NCI-H524 (cell line): ENCODE data around the gene KANK2.
"Not testable (repeated sequence)": the region's sequence is repeated elsewhere in the genome, so short reads cannot be mapped to it uniquely, and the experiment has no call there.

ENCODE experiments used
- DNase-seq, 2 experiments: peaks; one replicate each; lab custom pipeline; 2025; lab: John Stamatoyannopoulos, UW

Gene KANK2

DNA sequence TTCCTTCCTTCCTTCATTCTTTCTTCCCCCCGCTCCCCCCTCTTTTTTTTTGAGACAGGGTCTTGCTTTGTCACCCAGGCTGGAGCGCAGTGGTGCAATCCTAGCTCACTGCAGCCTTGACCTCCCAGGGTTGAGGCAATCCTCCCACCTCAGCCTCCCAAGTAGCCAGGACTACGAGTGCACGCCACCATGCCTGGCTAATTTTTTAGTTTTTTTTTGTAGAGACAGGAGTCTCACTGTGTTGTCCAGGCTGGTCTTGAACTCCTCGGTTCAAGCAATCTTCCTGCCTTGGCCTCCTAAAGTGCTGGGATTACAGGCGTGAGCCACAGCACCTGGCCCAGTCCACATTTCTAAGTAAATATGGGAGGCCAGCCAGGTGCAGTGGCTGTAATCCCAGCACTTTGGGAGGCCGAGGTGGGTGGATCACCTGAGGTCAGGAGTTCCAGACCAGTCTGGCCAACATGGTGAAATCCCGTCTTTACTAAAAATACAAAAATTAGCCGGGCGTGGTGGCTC, 57.3 kb downstream of the KANK2 start:
- not testable (repeated sequence) for DNase-seq

DNA sequence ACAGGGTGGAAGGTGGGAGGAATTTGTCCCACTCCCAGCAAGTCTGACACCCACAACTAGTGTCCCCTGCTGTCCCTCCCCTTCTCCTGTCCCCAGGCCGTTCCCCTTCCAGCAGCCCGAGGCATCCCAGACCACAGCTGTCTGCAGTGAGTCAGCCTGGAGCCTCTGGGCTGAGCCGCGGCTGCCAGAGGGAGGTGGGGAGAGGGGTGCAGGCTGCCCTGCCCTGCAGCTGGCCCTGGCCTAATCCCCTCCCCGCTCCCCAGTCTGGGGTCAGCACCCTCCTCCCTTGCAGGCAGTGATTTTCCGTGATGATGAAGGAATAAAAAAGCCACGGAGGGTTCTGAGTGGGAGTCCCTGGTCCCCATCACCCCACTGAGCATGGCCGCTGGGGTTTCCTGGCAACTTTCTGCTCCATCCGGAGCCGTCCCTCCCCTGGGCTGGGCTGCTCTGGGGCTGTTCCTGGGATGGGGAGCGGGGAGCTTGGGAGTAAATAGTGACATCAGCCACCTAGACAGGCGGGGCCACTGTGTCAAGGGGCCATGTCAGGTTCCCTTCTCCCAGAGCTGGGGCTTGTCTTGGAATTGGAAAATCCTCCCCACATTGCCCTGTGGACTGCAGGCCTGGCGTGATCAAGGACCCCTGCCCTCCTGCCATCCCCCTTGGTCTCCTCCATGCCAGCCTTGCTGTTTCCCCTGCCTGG, 58.6 kb downstream of the KANK2 start:
- DNase-seq, result peak; percentile 54 to 65

GRCh38 chr19:11137542-11138384, 59.6 kb downstream of the KANK2 start:
- DNase-seq, result peak; percentile 75 to 87

DNA sequence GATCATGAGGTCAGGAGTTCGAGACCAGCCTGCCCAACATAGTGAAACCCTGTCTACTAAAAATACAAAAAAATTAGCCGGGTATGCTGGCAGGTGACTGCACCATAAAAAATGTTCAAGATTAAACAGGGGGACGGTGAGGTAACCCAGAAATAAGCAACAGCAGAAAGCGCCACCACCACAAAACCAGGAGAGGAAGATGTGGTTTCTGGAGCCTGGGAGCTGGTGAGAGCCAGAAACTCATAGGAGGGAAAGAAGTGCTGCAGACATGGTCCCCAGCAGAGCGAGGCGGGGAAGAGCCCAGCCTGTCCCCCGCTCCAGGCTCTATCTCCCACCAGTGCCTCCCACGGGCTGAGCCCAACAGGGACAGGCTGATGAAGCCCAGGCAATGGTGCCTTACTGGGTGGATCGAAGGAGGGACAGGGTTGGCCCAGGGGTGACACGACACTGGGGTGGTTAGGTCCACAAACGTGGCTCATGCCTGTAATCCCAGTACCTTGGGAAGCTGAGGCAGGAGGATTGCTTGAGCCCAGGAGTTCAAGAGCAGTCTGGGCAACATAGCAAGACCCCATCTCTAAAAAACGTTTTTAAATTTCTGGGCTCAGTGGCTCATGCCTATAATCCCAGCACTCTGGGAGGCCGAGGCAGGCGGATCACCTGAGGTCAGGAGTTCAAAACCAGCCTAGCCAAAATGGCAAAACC, 60.8 kb downstream of the KANK2 start:
- no peak for DNase-seq

DNA sequence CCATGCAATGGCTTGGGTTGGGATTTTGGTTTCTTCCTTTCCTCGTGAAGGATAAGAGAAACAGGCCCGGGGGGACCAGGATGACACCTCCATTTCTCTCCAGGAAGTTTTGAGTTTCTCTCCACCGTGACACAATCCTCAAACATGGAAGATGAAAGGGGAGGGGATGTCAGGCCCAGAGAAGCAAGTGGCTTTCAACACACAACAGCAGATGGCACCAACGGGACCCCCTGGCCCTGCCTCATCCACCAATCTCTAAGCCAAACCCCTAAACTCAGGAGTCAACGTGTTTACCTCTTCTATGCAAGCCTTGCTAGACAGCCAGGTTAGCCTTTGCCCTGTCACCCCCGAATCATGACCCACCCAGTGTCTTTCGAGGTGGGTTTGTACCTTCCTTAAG, 65.9 kb downstream of the KANK2 start:
- DNase-seq, result peak in 1 of 2 experiments; percentile 19

DNA sequence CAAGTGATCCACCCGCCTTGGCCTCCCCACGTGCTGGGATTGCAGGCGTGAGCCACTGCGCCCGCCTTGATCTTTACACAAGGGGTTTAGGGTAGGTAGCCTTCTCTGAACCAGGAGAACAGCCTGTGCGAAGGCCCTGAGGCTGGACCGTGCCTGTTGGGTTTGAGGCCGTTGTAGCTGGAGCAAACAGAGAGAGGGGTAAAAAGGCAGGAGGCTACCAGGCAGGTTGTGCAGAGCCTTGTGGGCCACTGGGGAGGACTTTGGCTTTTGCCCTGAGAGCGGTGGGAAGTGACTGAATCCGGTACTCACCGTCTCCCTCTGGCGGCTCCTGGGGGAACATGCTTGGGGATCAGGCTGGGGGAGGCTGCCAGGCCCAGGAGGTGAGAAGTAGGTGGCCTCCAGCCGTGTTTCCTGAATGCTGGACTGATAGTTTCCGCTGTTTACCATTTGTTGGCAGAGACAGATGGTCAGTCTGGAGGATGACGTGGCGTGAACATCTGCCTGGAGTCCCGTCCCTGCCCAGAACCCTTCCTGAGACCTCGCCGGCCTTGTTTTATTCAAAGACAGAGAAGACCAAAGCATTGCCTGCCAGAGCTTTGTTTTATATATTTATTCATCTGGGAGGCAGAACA, 66.4 kb downstream of the KANK2 start:
- DNase-seq, result peak; percentile 82 to 84

DNA sequence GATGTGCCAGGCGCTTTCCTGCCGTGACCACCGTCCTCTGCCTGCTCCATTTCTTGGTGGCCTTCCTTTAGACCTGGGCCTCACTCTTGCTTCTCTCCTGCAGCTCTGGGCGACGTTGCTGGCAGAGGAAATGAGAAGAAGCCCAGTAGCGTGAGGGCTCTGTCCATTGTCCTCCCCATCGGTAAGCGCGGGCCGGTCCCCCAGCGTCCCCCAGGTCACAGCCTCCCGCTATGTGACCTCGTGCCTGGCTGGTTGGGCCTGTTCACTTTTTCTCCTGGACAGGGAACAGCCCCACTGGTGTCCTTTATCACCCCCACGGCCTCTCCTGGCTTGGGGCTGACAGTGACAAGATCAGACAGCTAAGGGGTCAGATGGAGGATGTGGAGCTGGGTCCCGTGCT, 69.4 kb downstream of the KANK2 start:
- no peak for DNase-seq

DNA sequence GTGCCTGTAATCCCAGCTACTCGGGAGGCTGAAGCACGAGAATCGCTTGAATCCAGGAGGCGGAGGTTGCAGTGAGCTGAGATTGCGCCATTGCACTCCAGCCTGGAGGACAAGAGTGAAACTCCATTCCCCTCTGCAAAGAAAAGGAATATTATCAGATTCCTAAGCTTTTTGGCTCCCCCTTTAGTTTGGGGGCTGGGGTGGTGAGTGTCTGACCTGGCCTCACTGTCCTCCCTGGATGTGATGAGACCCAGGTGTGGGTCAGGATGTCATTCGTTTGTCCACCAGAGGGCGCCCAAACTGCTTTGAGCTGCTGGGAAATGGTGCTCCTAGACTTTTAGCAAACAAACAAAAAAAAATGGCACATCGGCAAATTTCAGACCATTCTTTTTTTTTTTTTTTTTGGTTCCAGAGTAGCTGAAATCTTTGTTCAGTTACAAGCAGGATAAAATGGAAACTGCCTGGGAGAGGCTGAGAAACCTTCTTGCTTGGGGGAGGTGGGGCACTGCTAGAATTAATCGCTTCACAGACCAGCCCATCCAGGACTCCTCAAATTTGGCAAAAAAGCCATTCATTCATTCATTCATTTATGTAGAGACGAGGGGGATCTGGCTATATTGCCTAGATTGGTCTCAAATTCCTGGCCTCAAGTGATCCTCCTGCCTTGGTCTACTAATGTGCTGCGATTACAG, 71.2 kb downstream of the KANK2 start:
- DNase-seq, result peak; percentile 15 to 72

- not testable (repeated sequence) for DNase-seq
Measured at GRCh38 chr19:11124157-11124556, 73.2 kb downstream of the KANK2 start.

DNA sequence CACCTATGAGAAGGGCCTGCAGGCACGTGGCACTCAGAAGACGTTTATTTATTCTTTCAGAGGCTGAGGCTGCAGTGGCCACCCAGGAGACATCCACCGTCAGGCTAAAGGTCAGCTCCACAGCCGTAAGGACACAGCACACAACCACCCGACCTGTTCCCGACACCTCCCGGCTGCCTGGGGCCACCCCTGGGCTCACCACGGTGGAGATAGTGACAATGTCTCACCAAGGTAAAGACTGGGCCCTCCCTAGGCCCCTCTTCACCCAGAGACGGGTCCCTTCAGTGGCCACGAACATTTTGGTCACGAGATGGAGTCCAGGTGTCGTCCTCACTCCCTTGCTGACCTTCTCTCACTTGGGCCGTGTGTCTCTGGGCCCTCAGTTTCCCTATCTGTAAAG, 74.2 kb downstream of the KANK2 start:
- no peak for DNase-seq

GRCh38 chr19:11121963-11122362, 75.4 kb downstream of the KANK2 start:
- not testable (repeated sequence) for DNase-seq

DNA sequence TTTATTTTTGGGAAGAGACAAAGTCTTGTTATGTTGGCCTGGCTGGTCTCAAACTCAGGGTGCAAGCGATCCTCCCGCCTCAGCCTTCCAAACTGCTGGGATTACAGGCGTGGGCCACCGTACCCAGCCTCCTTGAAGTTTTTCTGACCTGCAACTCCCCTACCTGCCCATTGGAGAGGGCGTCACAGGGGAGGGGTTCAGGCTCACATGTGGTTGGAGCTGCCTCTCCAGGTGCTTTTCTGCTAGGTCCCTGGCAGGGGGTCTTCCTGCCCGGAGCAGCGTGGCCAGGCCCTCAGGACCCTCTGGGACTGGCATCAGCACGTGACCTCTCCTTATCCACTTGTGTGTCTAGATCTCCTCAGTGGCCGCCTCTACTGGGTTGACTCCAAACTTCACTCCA, 80.8 kb downstream of the KANK2 start:
- DNase-seq, result no peak

DNA sequence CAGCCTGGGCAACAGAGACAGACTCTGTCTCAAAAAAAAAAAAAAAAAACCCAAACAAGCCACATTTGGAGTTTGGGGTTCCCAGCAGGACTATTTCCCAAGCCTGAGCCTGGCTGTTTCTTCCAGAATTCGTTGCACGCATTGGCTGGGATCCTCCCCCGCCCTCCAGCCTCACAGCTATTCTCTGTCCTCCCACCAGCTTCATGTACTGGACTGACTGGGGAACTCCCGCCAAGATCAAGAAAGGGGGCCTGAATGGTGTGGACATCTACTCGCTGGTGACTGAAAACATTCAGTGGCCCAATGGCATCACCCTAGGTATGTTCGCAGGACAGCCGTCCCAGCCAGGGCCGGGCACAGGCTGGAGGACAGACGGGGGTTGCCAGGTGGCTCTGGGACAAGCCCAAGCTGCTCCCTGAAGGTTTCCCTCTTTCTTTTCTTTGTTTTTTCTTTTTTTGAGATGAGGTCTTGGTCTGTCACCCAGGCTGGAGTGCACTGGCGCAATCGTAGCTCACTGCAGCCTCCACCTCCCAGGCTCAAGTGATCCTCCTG, 81.4 kb downstream of the KANK2 start:
- DNase-seq, result no peak

- no peak for DNase-seq
Measured at GRCh38 chr19:11115042-11115441, 82.3 kb downstream of the KANK2 start.
